Stimulated activated CD8-positive, alpha-beta memory T cell treated with anti-CD3 and anti-CD28 coated beads, Interleukin-2, amount 100 ng/mL, for 48 hours (primary cell): Measurements from ENCODE around the gene ELL2.
"Not testable (repeated sequence)": the region's sequence is repeated elsewhere in the genome, so short reads cannot be mapped to it uniquely, and the experiment has no call there.

Source experiments
- DNase-seq, 2 donors: peaks; one replicate each; pipeline ENCODE4 v3.0.0-alpha.2; 2020; ENCODE audit warnings: low read depth in 2 of 2

The ELL2 gene

GRCh38 chr5:95907740-95908706, 53.6 kb downstream of the ELL2 start:
- DNase-seq: no peak

GRCh38 chr5:95907067-95907705, 54.5 kb downstream of the ELL2 start:
- no peak for DNase-seq

- DNase-seq: not testable (repeated sequence)
These were observed 55.3 kb downstream of the ELL2 start for GRCh38 chr5:95906398-95906797.

GRCh38 chr5:95904827-95905226, 56.8 kb downstream of the ELL2 start:
- DNase-seq: no peak

- no peak for DNase-seq
These were observed 57.8 kb downstream of the ELL2 start for GRCh38 chr5:95903838-95904237.

- no peak for DNase-seq
These were observed 59.7 kb downstream of the ELL2 start for GRCh38 chr5:95901676-95902627.

GRCh38 chr5:95900383-95900958, 61.2 kb downstream of the ELL2 start:
- DNase-seq: no peak

- no peak for DNase-seq
These were observed 61.8 kb downstream of the ELL2 start for GRCh38 chr5:95899829-95900228.

- DNase-seq: no peak
These were observed 62.6 kb downstream of the ELL2 start for GRCh38 chr5:95899006-95899405.

GRCh38 chr5:95895771-95896170, 65.9 kb downstream of the ELL2 start:
- no peak for DNase-seq

- no peak for DNase-seq
These were observed 66.4 kb downstream of the ELL2 start for GRCh38 chr5:95895251-95895650.

GRCh38 chr5:95892784-95893354, 68.8 kb downstream of the ELL2 start:
- DNase-seq: no peak

- DNase-seq: no peak
These were observed 70.2 kb downstream of the ELL2 start for GRCh38 chr5:95891499-95891898.

- DNase-seq: no peak
These were observed 72.6 kb downstream of the ELL2 start for GRCh38 chr5:95889076-95889475.

- DNase-seq: no peak
These were observed 73.7 kb downstream of the ELL2 start for GRCh38 chr5:95887977-95888376.

GRCh38 chr5:95886340-95887044, 75.2 kb downstream of the ELL2 start:
- DNase-seq: no peak

- DNase-seq: no peak
These were observed 77.1 kb downstream of the ELL2 start for GRCh38 chr5:95884511-95884910.

GRCh38 chr5:95884017-95884325, 77.7 kb downstream of the ELL2 start:
- DNase-seq: no peak

- no peak for DNase-seq
These were observed 78.2 kb downstream of the ELL2 start for GRCh38 chr5:95883185-95884016.

GRCh38 chr5:95881833-95882232, 79.8 kb downstream of the ELL2 start:
- no peak for DNase-seq
